Mesenchymal stem cell (in vitro differentiated cells and primary cell): ENCODE data around the gene NFKBIB.

Experiments used
- DNase-seq: peaks from one replicate; pipeline ENCODE4 v3.0.0-alpha.2; 2013
- H2AFZ ChIP-seq: one replicate; pipeline ENCODE4 v1.6.1; 2013; ENCODE audit warnings: low read depth, mild to moderate bottlenecking, control low read depth, inconsistent platforms, low read length, moderate library complexity
- H2AK5ac ChIP-seq: 2 replicates; pipeline ENCODE4 v1.6.1; 2013; ENCODE audit warnings: low read length, moderate library complexity, mild to moderate bottlenecking, inconsistent platforms; ENCODE audit not compliant: severe bottlenecking
- H2BK120ac ChIP-seq: one replicate; pipeline ENCODE4 v1.6.1; 2013; ENCODE audit warnings: low read depth, mild to moderate bottlenecking, inconsistent platforms, low read length, moderate library complexity
- H2BK12ac ChIP-seq, 2 experiments: one replicate each; pipeline ENCODE4 v1.6.1; 2013; ENCODE audit warnings: inconsistent platforms in 2 of 2, low read length in 2 of 2, mild to moderate bottlenecking in 2 of 2, moderate library complexity in 2 of 2, control low read depth in 1 of 2
- H2BK15ac ChIP-seq: one replicate; pipeline ENCODE4 v1.6.1; 2013; ENCODE audit warnings: mild to moderate bottlenecking, low read depth, inconsistent platforms; ENCODE audit not compliant: poor library complexity, severe bottlenecking
- H2BK5ac ChIP-seq: 2 replicates; pipeline ENCODE4 v1.6.1; 2013; ENCODE audit warnings: low read depth, mild to moderate bottlenecking, low read length, control low read depth, inconsistent platforms; ENCODE audit not compliant: poor library complexity, severe bottlenecking
- H3K14ac ChIP-seq, 2 experiments: one replicate each; pipeline ENCODE4 v1.6.1; 2013; ENCODE audit warnings: inconsistent platforms in 2 of 2, low read length in 2 of 2, control low read depth in 1 of 2, mild to moderate bottlenecking in 1 of 2, moderate library complexity in 1 of 2
- H3K18ac ChIP-seq, 2 experiments: one replicate each; pipeline ENCODE4 v1.6.1; 2013; ENCODE audit warnings: inconsistent platforms in 2 of 2, low read length in 2 of 2, control low read depth in 1 of 2, low read depth in 1 of 2, mild to moderate bottlenecking in 1 of 2
- H3K23ac ChIP-seq, 2 experiments: one replicate each; pipeline ENCODE4 v1.6.1; 2013; ENCODE audit warnings: inconsistent platforms in 2 of 2, low read length in 2 of 2, mild to moderate bottlenecking in 2 of 2, moderate library complexity in 2 of 2, control low read depth in 1 of 2
- H3K27ac ChIP-seq: 2 replicates; pipeline ENCODE4 v1.5.1; 2013; ENCODE audit warnings: mild to moderate bottlenecking, moderate library complexity, low read length, control low read depth, inconsistent platforms; ENCODE audit not compliant: poor library complexity, severe bottlenecking
- H3K27me3 ChIP-seq, 2 experiments: 2 replicates each; pipeline versions ENCODE4 v1.6.1 to v1.7.0; 2013; ENCODE audit warnings: low read length in 2 of 2, mild to moderate bottlenecking in 2 of 2, moderate library complexity in 2 of 2, control low read depth in 1 of 2, inconsistent platforms in 1 of 2; ENCODE audit not compliant: control insufficient read depth in 1 of 2, insufficient read depth in 1 of 2
- H3K36me3 ChIP-seq, 2 experiments: 2 replicates each; pipeline versions ENCODE4 v1.6.1 to v1.7.0; 2013; ENCODE audit warnings: low read length in 2 of 2, control low read depth in 1 of 2, inconsistent platforms in 1 of 2, low read depth in 1 of 2, mild to moderate bottlenecking in 1 of 2; ENCODE audit not compliant: insufficient read depth in 2 of 2, control insufficient read depth in 1 of 2
- H3K4ac ChIP-seq, 2 experiments: one replicate each; pipeline ENCODE4 v1.6.1; 2013; ENCODE audit warnings: inconsistent platforms in 2 of 2, low read length in 2 of 2, mild to moderate bottlenecking in 2 of 2, moderate library complexity in 2 of 2, control low read depth in 1 of 2, low read depth in 1 of 2
- H3K4me1 ChIP-seq: 2 replicates; pipeline ENCODE4 v1.6.1; 2013; ENCODE audit warnings: low read depth, low read length, control low read depth; ENCODE audit not compliant: control insufficient read depth, insufficient read depth
- H3K4me2 ChIP-seq: 2 replicates; pipeline ENCODE4 v1.6.1; 2013; ENCODE audit warnings: low read length, mild to moderate bottlenecking, inconsistent platforms; ENCODE audit not compliant: poor library complexity, severe bottlenecking
- H3K4me3 ChIP-seq, 2 experiments: 2 replicates each; pipeline versions ENCODE4 v1.5.1 to v1.7.0; 2013; ENCODE audit warnings: low read length in 2 of 2, mild to moderate bottlenecking in 2 of 2, control low read depth in 1 of 2, low read depth in 1 of 2; ENCODE audit not compliant: insufficient read depth in 1 of 2
- H3K79me1 ChIP-seq: replicated peaks from 2 replicates; pipeline ENCODE4 v1.6.1; 2013; ENCODE audit warnings: mild to moderate bottlenecking, control low read depth, low read length, inconsistent platforms; ENCODE audit not compliant: poor library complexity, severe bottlenecking
- H3K9ac ChIP-seq: 2 replicates; pipeline ENCODE4 v1.7.0; 2013; ENCODE audit warnings: mild to moderate bottlenecking, low read length, moderate library complexity
- H3K9me3 ChIP-seq: 2 replicates; pipeline ENCODE4 v1.7.0; 2013; ENCODE audit warnings: mild to moderate bottlenecking, low read length; ENCODE audit not compliant: control insufficient read depth
- H4K8ac ChIP-seq: one replicate; pipeline ENCODE4 v1.6.1; 2013; ENCODE audit warnings: inconsistent platforms, mild to moderate bottlenecking, low read length, moderate library complexity
- H4K91ac ChIP-seq: one replicate; pipeline ENCODE4 v1.6.1; 2013; ENCODE audit warnings: mild to moderate bottlenecking, low read length, inconsistent platforms
- WGBS: methylation state at CpG from one replicate; pipeline ENCODE4 v1.1.7; 2013; ENCODE audit warnings: mixed read lengths; 5-methylcytosine and 5-hydroxymethylcytosine counted together

Gene NFKBIB

GRCh38 chr19:38862321-38863059 is 37.3 kb upstream of the NFKBIB start:
- H2BK5ac ChIP-seq: no peak overlapping the region
- H3K27me3 ChIP-seq: no peaks in the 10 kb centered on the region
- H2BK15ac ChIP-seq: no peak overlapping the region
- H2BK12ac ChIP-seq: no peak overlapping the region
- no peak overlapping the region for H3K9ac ChIP-seq
- no peak overlapping the region for H2BK120ac ChIP-seq
- H4K91ac ChIP-seq: no peak overlapping the region
- no peak overlapping the region for H4K8ac ChIP-seq
- H3K18ac ChIP-seq: no peak overlapping the region
- WGBS: 47% methylated on average over 9 of the region's 10 CpGs
- no peak overlapping the region for H3K27ac ChIP-seq
- H2AK5ac ChIP-seq: no peak overlapping the region
- H2AFZ ChIP-seq: no peak overlapping the region
- no peaks in the 10 kb centered on the region for H3K79me1 ChIP-seq
- H3K4ac ChIP-seq: no peak overlapping the region
- peaks cover 9% of the 10 kb centered on the region for H3K4me1 ChIP-seq
- no peak overlapping the region for H3K14ac ChIP-seq
- H3K4me3 ChIP-seq: no peak overlapping the region
- H3K4me2 ChIP-seq: no peak overlapping the region
- no peak overlapping the region for H3K23ac ChIP-seq
- H3K9me3 ChIP-seq: no peaks in the 10 kb centered on the region
- DNase-seq: peak; percentile 84
- no peaks in the 10 kb centered on the region for H3K36me3 ChIP-seq

GRCh38 chr19:38867171-38867780 is 32.5 kb upstream of the NFKBIB start:
- H4K8ac ChIP-seq: no peak overlapping the region
- no peak overlapping the region for H2BK5ac ChIP-seq
- H3K27ac ChIP-seq: no peak overlapping the region
- no peak for DNase-seq
- H3K18ac ChIP-seq: no peak overlapping the region
- H3K4me1 ChIP-seq: peaks cover 21% of the 10 kb centered on the region
- H2BK12ac ChIP-seq: no peak overlapping the region
- H3K9ac ChIP-seq: no peak overlapping the region
- no peaks in the 10 kb centered on the region for H3K79me1 ChIP-seq
- H3K9me3 ChIP-seq: no peaks in the 10 kb centered on the region
- H2BK15ac ChIP-seq: no peak overlapping the region
- peak overlapping the region; percentile 39 for H2AK5ac ChIP-seq
- no peak overlapping the region for H3K4ac ChIP-seq
- H4K91ac ChIP-seq: peak overlapping the region; percentile 72
- H3K36me3 ChIP-seq: peaks cover 0 to 3% of the 10 kb centered on the region in 2 experiments
- H3K23ac ChIP-seq: no peak overlapping the region
- 88% methylated on average over 8 of the region's 10 CpGs for WGBS
- no peak overlapping the region for H3K4me2 ChIP-seq
- H3K14ac ChIP-seq: no peak overlapping the region
- H3K27me3 ChIP-seq: peaks cover 0 to 13% of the 10 kb centered on the region in 2 experiments
- no peak overlapping the region for H2BK120ac ChIP-seq
- H2AFZ ChIP-seq: no peak overlapping the region
- no peak overlapping the region for H3K4me3 ChIP-seq

- no peak overlapping the region for H3K9ac ChIP-seq
- 89% methylated on average over 4 of the region's 6 CpGs for WGBS
- H3K18ac ChIP-seq: no peak overlapping the region
- no peak overlapping the region for H3K27ac ChIP-seq
- H2BK120ac ChIP-seq: no peak overlapping the region
- H2BK15ac ChIP-seq: no peak overlapping the region
- H3K4me3 ChIP-seq: no peak overlapping the region
- peaks cover 0 to 13% of the 10 kb centered on the region in 2 experiments for H3K27me3 ChIP-seq
- H3K23ac ChIP-seq: no peak overlapping the region
- no peak overlapping the region for H3K4me2 ChIP-seq
- no peaks in the 10 kb centered on the region for H3K9me3 ChIP-seq
- no peak overlapping the region for H3K4ac ChIP-seq
- no peak for DNase-seq
- H4K91ac ChIP-seq: no peak overlapping the region
- H2AK5ac ChIP-seq: no peak overlapping the region
- peaks cover 21% of the 10 kb centered on the region for H3K4me1 ChIP-seq
- no peak overlapping the region for H3K14ac ChIP-seq
- peaks cover 0 to 3% of the 10 kb centered on the region in 2 experiments for H3K36me3 ChIP-seq
- H2BK5ac ChIP-seq: no peak overlapping the region
- H2AFZ ChIP-seq: no peak overlapping the region
- H3K79me1 ChIP-seq: no peaks in the 10 kb centered on the region
- no peak overlapping the region for H2BK12ac ChIP-seq
- H4K8ac ChIP-seq: no peak overlapping the region
These were observed 31.2 kb upstream of the NFKBIB start for GRCh38 chr19:38868551-38868950.

- H2BK15ac ChIP-seq: peak overlapping the region; percentile 63
- H3K79me1 ChIP-seq: no peaks in the 10 kb centered on the region
- H3K27me3 ChIP-seq: peaks cover 0 to 13% of the 10 kb centered on the region in 2 experiments
- peak overlapping the region in 1 of 2 experiments; percentile 45 for H2BK12ac ChIP-seq
- H3K9me3 ChIP-seq: no peaks in the 10 kb centered on the region
- no peak for DNase-seq
- peak overlapping the region; percentile 32 for H2AFZ ChIP-seq
- peaks cover 21% of the 10 kb centered on the region for H3K4me1 ChIP-seq
- no peak overlapping the region for H2BK5ac ChIP-seq
- peak overlapping the region in 1 of 2 experiments; percentile 80 for H3K4me3 ChIP-seq
- no peak overlapping the region for H3K4ac ChIP-seq
- H3K9ac ChIP-seq: peak overlapping the region; percentile 71
- H3K27ac ChIP-seq: no peak overlapping the region
- no peak overlapping the region for H4K91ac ChIP-seq
- H2BK120ac ChIP-seq: no peak overlapping the region
- H2AK5ac ChIP-seq: no peak overlapping the region
- H3K18ac ChIP-seq: peak overlapping the region; percentile 11 to 23
- H3K36me3 ChIP-seq: peaks cover 0 to 3% of the 10 kb centered on the region in 2 experiments
- 41% methylated on average over 34 of the region's 34 CpGs for WGBS
- no peak overlapping the region for H3K23ac ChIP-seq
- H3K14ac ChIP-seq: no peak overlapping the region
- H3K4me2 ChIP-seq: peak overlapping the region; percentile 62
- peak overlapping the region; percentile 64 for H4K8ac ChIP-seq
These were observed 30.5 kb upstream of the NFKBIB start for GRCh38 chr19:38869160-38869835.
